ENCODE data around the gene KRT86.

- TF ChIP-seq CTCF (IDR thresholded peaks at IDR 0.05) (no peak), EZH2 (IDR thresholded peaks at IDR 0.05; ENCODE audit: borderline replicate concordance, insufficient read depth, low read depth, low read length, poor library complexity, severe bottlenecking) (no peak)
These were observed 33.1 kb upstream of the KRT86 start for GRCh38 chr12:52241205-52241842.
